DND-41 (cell line): Measurements from ENCODE around the gene RORC.
"Not testable (repeated sequence)": the region's sequence is repeated elsewhere in the genome, so short reads cannot be mapped to it uniquely, and the experiment has no call there.

Experiments
- ATAC-seq: fragments of 200-7000 bp; cut with Tn5 transposase; 3 replicates; pipeline ENCODE4 v1.9.1; 2021; ENCODE audit warnings: low read depth; ENCODE audit not compliant: insufficient read depth
- DNase-seq: peaks from one replicate; pipeline ENCODE4 v3.0.0-alpha.2; 2020
- H2AFZ ChIP-seq: 2 replicates; pipeline ENCODE4 v1.6.0; 2012; ENCODE audit warnings: low read depth, low read length
- H3K27ac ChIP-seq: 2 replicates; pipeline ENCODE4 v1.5.1; 2012; ENCODE audit warnings: low read length, inconsistent platforms
- H3K27me3 ChIP-seq: fragments of 200-600 bp; sonication (generic); 2 replicates; pipeline ENCODE4 v1.6.0; 2012; ENCODE audit warnings: low read length, mild to moderate bottlenecking, inconsistent platforms; ENCODE audit not compliant: insufficient read depth, poor library complexity
- H3K36me3 ChIP-seq: 2 replicates; pipeline ENCODE4 v1.5.1; 2012; ENCODE audit warnings: low read length, inconsistent platforms; ENCODE audit not compliant: insufficient read depth
- H3K4me1 ChIP-seq: 2 replicates; pipeline ENCODE4 v1.5.1; 2012; ENCODE audit warnings: mild to moderate bottlenecking, low read length; ENCODE audit not compliant: insufficient read depth
- H3K4me2 ChIP-seq: 2 replicates; pipeline ENCODE4 v1.6.0; 2012; ENCODE audit warnings: mild to moderate bottlenecking, moderate library complexity, low read length, inconsistent platforms; ENCODE audit not compliant: insufficient read depth
- H3K4me3 ChIP-seq, 2 experiments: fragments of 200-600 bp in 1 of 2; shearing (Covaris generic) in 1 of 2; 2 replicates each; pipeline ENCODE4 v1.5.1; 2012 to 2016; ENCODE audit warnings: inconsistent platforms in 2 of 2, low read length in 2 of 2, mild to moderate bottlenecking in 2 of 2, low read depth in 1 of 2, moderate library complexity in 1 of 2
- H3K79me2 ChIP-seq: 2 replicates; pipeline ENCODE4 v1.6.0; 2012; ENCODE audit warnings: low read length, inconsistent platforms; ENCODE audit not compliant: insufficient read depth
- H3K9ac ChIP-seq: 2 replicates; pipeline ENCODE4 v1.6.0; 2012; ENCODE audit warnings: low read depth, mild to moderate bottlenecking, inconsistent platforms, low read length, moderate library complexity
- H3K9me3 ChIP-seq: 2 replicates; pipeline ENCODE4 v1.5.1; 2012; ENCODE audit warnings: low read length, moderate library complexity, mild to moderate bottlenecking, inconsistent platforms; ENCODE audit not compliant: insufficient read depth, severe bottlenecking
- H4K20me1 ChIP-seq: 2 replicates; pipeline ENCODE4 v1.6.0; 2012; ENCODE audit warnings: low read length; ENCODE audit not compliant: insufficient read depth
- CTCF ChIP-seq: IDR thresholded peaks from 2 replicates; pipeline ENCODE4 v1.5.1; 2012; ENCODE audit warnings: borderline replicate concordance, low read length, moderate library complexity, mild to moderate bottlenecking; ENCODE audit not compliant: poor library complexity, severe bottlenecking; ENCODE audit errors: extremely low read depth
- EZH2 ChIP-seq: IDR thresholded peaks from 3 replicates; pipeline ENCODE4 v1.6.1; 2012; ENCODE audit warnings: borderline replicate concordance, low read depth, mild to moderate bottlenecking, moderate library complexity, low read length, inconsistent platforms; ENCODE audit not compliant: severe bottlenecking

RORC gene

GRCh38 chr1:151774256-151774922 lies 57.2 kb downstream of the RORC start:
- ATAC-seq (no peak), DNase-seq (no peak)
- Histone ChIP-seq H2AFZ (no peak overlapping the region), H3K4me1 (no peaks in the 10 kb centered on the region), H3K27me3 (no peaks in the 10 kb centered on the region), H3K4me3 (no peak overlapping the region), H3K9me3 (no peaks in the 10 kb centered on the region), H3K4me2 (no peak overlapping the region), H4K20me1 (no peaks in the 10 kb centered on the region), H3K79me2 (no peaks in the 10 kb centered on the region), H3K9ac (no peak overlapping the region), H3K36me3 (peaks cover 58% of the 10 kb centered on the region), H3K27ac (no peak overlapping the region)
- no peak for TF ChIP-seq CTCF

GRCh38 chr1:151773702-151774101 lies 57.9 kb downstream of the RORC start:
- H3K9me3 ChIP-seq: no peaks in the 10 kb centered on the region
- no peak for ATAC-seq
- H3K27ac ChIP-seq: no peak overlapping the region
- H3K4me1 ChIP-seq: no peaks in the 10 kb centered on the region
- H3K27me3 ChIP-seq: no peaks in the 10 kb centered on the region
- peaks cover 51% of the 10 kb centered on the region for H3K36me3 ChIP-seq
- H3K9ac ChIP-seq: no peak overlapping the region
- no peak overlapping the region for H2AFZ ChIP-seq
- no peaks in the 10 kb centered on the region for H4K20me1 ChIP-seq
- no peak overlapping the region for H3K4me3 ChIP-seq
- no peak for TF ChIP-seq CTCF
- TF ChIP-seq EZH2: no peak
- no peak for DNase-seq
- no peaks in the 10 kb centered on the region for H3K79me2 ChIP-seq
- no peak overlapping the region for H3K4me2 ChIP-seq

- H3K27me3 ChIP-seq, H3K27ac ChIP-seq: not testable (repeated sequence)
These were observed 62.3 kb downstream of the RORC start for GRCh38 chr1:151769270-151769669.

GRCh38 chr1:151768351-151769066 lies 63.1 kb downstream of the RORC start:
- H3K4me2 ChIP-seq, H3K9ac ChIP-seq, DNase-seq, H3K27ac ChIP-seq, H3K27me3 ChIP-seq, H3K4me3 ChIP-seq, H3K36me3 ChIP-seq, H3K79me2 ChIP-seq, ATAC-seq, H2AFZ ChIP-seq, H3K9me3 ChIP-seq, H4K20me1 ChIP-seq: not testable (repeated sequence)
- H3K4me1 ChIP-seq: peaks cover 11% of the 10 kb centered on the region

More at GRCh38 chr1:151769270-151769669, 62.3 kb downstream of the RORC start:
- not testable (repeated sequence) for H3K4me2 ChIP-seq, H3K4me1 ChIP-seq, H3K4me3 ChIP-seq, H4K20me1 ChIP-seq, ATAC-seq, H3K79me2 ChIP-seq, DNase-seq, H3K9me3 ChIP-seq, H2AFZ ChIP-seq, H3K9ac ChIP-seq
- H3K36me3 ChIP-seq: peaks cover 10% of the 10 kb centered on the region
